Kidney (tissue), 14 donors: ENCODE data around the gene MTFMT. TPM values are rescaled to one million over a fixed set of nuclear protein-coding genes. Genes with fewer than 3 reads are reported as not detected.
"Not testable (repeated sequence)": the region's sequence is repeated elsewhere in the genome, so short reads cannot be mapped to it uniquely, and the experiment has no call there.

Source experiments
- DNase-seq, 5 donors: peaks; one replicate each; pipeline ENCODE4 v3.0.0-alpha.2; 2013 to 2020
- FAIRE-seq: peaks from 2 replicates; lab custom pipeline; 2012; peaks lifted over from hg19 to GRCh38; lab: Jason Lieb, UNC
- H3K27ac ChIP-seq, 2 donors: one replicate each; pipeline ENCODE4 v1.7.0; 2013; ENCODE audit warnings: low read depth in 2 of 2, low read length in 2 of 2, inconsistent platforms in 1 of 2
- H3K27me3 ChIP-seq: one replicate; pipeline ENCODE4 v1.7.1; 2013; ENCODE audit warnings: low read length, inconsistent platforms; ENCODE audit not compliant: control insufficient read depth, insufficient read depth
- H3K36me3 ChIP-seq, 3 donors: one replicate each; pipeline versions ENCODE4 v1.7.0 to v1.7.1; 2013; ENCODE audit warnings: low read length in 3 of 3, control low read depth in 1 of 3, inconsistent platforms in 1 of 3; ENCODE audit not compliant: insufficient read depth in 3 of 3, control insufficient read depth in 2 of 3
- H3K4me1 ChIP-seq, 3 donors: one replicate each; pipeline versions ENCODE4 v1.7.0 to v1.7.1; 2013; ENCODE audit warnings: low read length in 3 of 3, inconsistent platforms in 1 of 3, low read depth in 1 of 3; ENCODE audit not compliant: control insufficient read depth in 2 of 3, insufficient read depth in 2 of 3
- H3K4me3 ChIP-seq, 3 donors: one replicate each; pipeline versions ENCODE4 v1.7.0 to v1.8.1; 2013; ENCODE audit warnings: low read length in 3 of 3, control low read depth in 1 of 3, inconsistent platforms in 1 of 3
- H3K9ac ChIP-seq, 3 donors: one replicate each; pipeline versions ENCODE4 v1.7.0 to v1.7.1; 2013; ENCODE audit warnings: low read length in 3 of 3, control low read depth in 1 of 3, inconsistent platforms in 1 of 3
- H3K9me3 ChIP-seq, 3 donors: one replicate each; pipeline versions ENCODE4 v1.7.0 to v1.7.1; 2013; ENCODE audit warnings: low read length in 3 of 3, control low read depth in 1 of 3, inconsistent platforms in 1 of 3; ENCODE audit not compliant: control insufficient read depth in 2 of 3, insufficient read depth in 1 of 3
- intact Hi-C: fragments of 100-400 bp; cut with DNase I; formaldehyde crosslinking; loops from one replicate; pipeline ENCODE4 v1.11.1; 2022
- polyA plus RNA-seq: library from polyadenylated mRNA; stranded (reverse); fragments of 350-450 nt; fragmentation: Illumina TruSeq; extraction: RNeasy Lipid Tissue Mini Kit (QIAGEN cat#74804); gene quantifications from one replicate; pipeline ENCODE4 v1.2.3, GENCODE V29; 2014; ENCODE audit warnings: low read depth, low replicate concordance; ENCODE audit not compliant: insufficient read depth
- total RNA-seq: library from RNA; stranded (reverse); fragmentation: NEBNext Ultra II Directional; extraction: Animal tissue kit (Norgen Biotek cat#: 25700); gene quantifications from one replicate; pipeline ENCODE4 v1.2.1, GENCODE V29; 2021
- TF ChIP-seq, protein P1 (sequence below): IDR thresholded peaks from 3 replicates; pipeline ENCODE4 v1.5.1; 2012; ENCODE audit warnings: mild to moderate bottlenecking, moderate library complexity, borderline replicate concordance; ENCODE audit not compliant: insufficient read depth; ENCODE audit errors: extremely low read depth
- donor health status: control.
- donor health status: control.
- donor health status: control.
- donor health status: control.
- donor health status: control.
- donor health status: DM: yes; HTN: yes; CAD: no.
- donor health status: Normal renal cell carcinoma (clear cell type).

The MTFMT gene
- total and polyA plus RNA-seq, 2 donors from 2014 or later = 11.7 to 12.5 TPM

DNA sequence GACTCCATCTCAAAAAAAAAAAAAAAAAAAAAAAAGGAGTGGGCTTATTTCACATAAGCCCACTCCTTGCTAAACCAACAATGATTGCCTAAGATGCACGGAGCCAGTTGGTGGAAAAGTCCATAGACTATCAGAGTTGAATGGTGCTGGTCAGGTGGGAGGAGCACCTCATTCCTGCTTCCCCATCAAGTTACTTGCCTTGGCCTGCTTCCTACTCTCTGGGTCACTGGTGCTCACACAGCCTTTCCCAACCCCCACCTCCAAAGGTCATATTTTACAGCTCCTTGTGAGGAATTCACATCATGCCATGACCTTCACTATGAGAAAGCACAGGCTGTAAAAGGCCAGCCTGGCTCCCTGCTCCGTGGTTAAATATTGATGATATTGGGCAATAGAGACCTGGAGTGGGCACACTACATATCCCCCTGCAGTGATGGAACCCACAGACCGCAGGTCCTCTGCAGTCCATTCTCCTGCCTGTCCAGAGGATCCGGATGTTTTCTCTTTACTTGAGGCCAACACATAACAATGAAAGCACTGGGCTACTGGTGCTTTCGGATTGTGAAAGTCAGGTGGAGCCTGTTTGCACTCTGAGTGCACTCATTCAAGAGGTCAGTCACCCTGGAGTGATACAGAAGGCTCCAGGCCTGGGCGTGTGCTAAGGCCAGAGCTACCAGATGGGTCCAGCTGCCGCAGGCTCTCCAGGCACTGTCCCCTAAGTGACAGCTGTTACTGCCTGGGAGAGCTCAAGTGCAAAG is 15.5 kb upstream of the MTFMT start, which contains the start of gene SLC51B:
SLC51B (plus strand) TSS at position 664 of the 758 bp plus-strand sequence. CDS start 4,618 bp downstream, outside the sequence.
- DNase-seq (peak; percentile 59 to 82 (median 70)), FAIRE-seq (no peak)
- Histone ChIP-seq H3K4me1 (peaks cover 5 to 20% (median 17%) of the 10 kb centered on the region in 3 donors), H3K9ac (peak within 1 kb of the TSS in 1 of 3 donors; percentile 63), H3K27ac (peak within 1 kb of the TSS; percentile 82 to 84), H3K27me3 (no peaks in the 10 kb centered on the region), H3K36me3 (no peaks in the 10 kb centered on the region), H3K9me3 (no peaks in the 10 kb centered on the region), H3K4me3 (peak within 1 kb of the TSS; percentile 16 to 65 (median 65))
- intact Hi-C loops = no loop called here
- TF ChIP-seq, protein P1, sequence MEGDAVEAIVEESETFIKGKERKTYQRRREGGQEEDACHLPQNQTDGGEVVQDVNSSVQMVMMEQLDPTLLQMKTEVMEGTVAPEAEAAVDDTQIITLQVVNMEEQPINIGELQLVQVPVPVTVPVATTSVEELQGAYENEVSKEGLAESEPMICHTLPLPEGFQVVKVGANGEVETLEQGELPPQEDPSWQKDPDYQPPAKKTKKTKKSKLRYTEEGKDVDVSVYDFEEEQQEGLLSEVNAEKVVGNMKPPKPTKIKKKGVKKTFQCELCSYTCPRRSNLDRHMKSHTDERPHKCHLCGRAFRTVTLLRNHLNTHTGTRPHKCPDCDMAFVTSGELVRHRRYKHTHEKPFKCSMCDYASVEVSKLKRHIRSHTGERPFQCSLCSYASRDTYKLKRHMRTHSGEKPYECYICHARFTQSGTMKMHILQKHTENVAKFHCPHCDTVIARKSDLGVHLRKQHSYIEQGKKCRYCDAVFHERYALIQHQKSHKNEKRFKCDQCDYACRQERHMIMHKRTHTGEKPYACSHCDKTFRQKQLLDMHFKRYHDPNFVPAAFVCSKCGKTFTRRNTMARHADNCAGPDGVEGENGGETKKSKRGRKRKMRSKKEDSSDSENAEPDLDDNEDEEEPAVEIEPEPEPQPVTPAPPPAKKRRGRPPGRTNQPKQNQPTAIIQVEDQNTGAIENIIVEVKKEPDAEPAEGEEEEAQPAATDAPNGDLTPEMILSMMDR = no peak

DNA sequence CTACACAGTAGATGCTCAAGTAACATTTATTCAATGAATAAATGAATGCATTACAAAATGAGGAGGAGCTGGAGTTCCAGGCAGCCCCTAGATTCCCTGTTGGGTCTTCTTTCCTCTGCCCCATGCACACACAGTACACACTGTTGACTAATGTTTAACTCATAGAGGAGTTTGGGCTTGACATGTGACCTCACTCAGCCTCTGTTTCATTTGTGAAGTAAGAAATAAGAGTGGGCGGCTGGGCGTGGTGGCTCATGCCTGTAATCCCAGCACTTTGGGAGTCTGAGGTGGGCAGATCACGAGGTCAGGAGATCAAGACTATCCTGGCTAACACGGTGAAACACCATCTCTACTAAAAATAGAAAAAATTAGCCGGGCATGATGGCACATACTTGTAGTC is 14.8 kb upstream of the MTFMT start:
- intact Hi-C loops, H3K4me3 ChIP-seq, FAIRE-seq, H3K36me3 ChIP-seq, H3K27me3 ChIP-seq, H3K9ac ChIP-seq, H3K9me3 ChIP-seq: not testable (repeated sequence)
- DNase-seq = peak in 3 of 5 donors; percentile 50 to 81 (median 70)
- Histone ChIP-seq H3K27ac (peak overlapping the region; percentile 26 to 84), H3K4me1 (peaks cover 5 to 20% (median 12%) of the 10 kb centered on the region in 3 donors)

DNA sequence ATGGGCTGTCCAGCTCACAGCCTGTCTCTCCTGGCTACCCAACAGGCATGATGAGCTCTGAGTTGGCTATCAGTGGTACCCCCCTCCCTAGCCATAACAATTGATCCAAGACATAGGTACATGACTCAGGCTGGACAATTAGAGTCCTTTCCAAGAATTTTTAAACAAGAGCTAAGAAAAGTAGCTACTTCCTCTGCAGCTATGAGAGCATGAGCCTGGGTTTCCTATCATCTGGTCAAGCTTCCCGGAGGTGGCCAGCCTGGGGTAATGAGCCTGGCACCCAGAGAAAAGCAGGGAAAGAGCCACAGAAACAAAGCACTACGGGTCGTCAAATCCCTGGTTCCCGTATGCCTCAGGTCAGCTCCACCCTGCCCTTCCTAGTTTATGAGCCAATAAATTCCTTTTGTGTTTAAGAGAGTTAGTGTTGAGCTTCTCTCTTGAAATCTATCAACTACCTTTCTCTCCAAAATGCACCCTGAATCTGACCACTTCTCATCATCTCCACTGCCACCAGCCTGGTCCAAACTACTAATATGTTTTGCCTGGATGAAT is 13.4 kb upstream of the MTFMT start:
- intact Hi-C loops = no loop called here
- DNase-seq = no peak
- no peaks in the 10 kb centered on the region for H3K9me3 ChIP-seq
- peak overlapping the region; percentile 30 to 67 for H3K27ac ChIP-seq
- no peaks in the 10 kb centered on the region for H3K27me3 ChIP-seq
- peaks cover 5 to 20% (median 12%) of the 10 kb centered on the region in 3 donors for H3K4me1 ChIP-seq
- no peaks in the 10 kb centered on the region for H3K36me3 ChIP-seq
- FAIRE-seq = no peak
- TF ChIP-seq, protein P1 = no peak
- H3K4me3 ChIP-seq = no peak overlapping the region
- no peak overlapping the region for H3K9ac ChIP-seq

DNA sequence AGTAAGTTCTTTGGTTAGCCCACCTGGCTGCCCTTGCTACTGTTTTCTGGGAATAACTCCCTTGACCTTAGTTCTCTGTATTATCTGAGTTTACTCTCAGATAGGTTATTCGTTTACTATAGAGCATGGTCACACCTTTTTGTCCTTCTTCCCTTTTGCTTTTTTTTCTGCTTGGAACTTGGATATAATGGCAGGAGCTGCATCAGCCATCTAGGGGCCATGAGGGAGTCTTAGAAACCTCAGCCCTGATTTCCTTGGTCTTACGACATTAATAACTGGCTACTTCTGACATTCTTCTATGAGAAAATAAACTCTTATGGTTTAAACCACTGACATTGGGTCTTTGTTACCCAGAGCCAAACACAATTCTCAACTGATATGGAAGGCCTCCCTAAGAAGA is 12.3 kb upstream of the MTFMT start:
- no peak overlapping the region for H3K27ac ChIP-seq
- no peak overlapping the region for H3K4me3 ChIP-seq
- no peaks in the 10 kb centered on the region for H3K27me3 ChIP-seq
- DNase-seq (no peak), FAIRE-seq (no peak)
- peaks cover 5 to 20% (median 12%) of the 10 kb centered on the region in 3 donors for H3K4me1 ChIP-seq
- TF ChIP-seq, protein P1 = no peak
- intact Hi-C loops = no loop called here
- H3K9me3 ChIP-seq = no peaks in the 10 kb centered on the region
- no peaks in the 10 kb centered on the region for H3K36me3 ChIP-seq
- H3K9ac ChIP-seq = no peak overlapping the region
